ENCODE measurements around the gene SPP2. TPM values are rescaled to one million over a fixed set of nuclear protein-coding genes. Genes with fewer than 3 reads are reported as not detected.

SPP2 gene
- total RNA-seq, 1 experiment from 2014 or later, result not detected

DNA sequence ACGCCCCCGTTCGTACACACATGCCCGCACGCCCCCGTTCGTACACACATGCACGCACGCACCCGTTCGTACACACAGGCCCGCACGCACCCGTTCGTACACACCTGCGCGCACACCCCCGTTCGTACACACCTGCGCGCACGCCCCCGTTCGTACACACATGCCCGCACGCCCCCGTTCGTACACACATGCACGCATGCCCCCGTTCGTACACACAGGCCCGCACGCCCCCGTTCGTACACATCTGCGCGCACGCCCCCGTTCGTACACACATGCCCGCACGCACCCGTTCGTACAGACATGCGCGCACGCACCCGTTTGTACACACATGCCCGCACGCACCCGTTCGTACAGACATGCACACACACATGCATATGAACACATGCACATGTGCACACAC lies 45.7 kb downstream of the SPP2 start:
- ChIA-PET CTCF (no interaction called here), POLR2A (interaction anchor here (0.7 kb wide), 1 partner anchor 135 kb away, joined by 3 read pairs; no protein-coding TSS in a partner anchor)
- intact Hi-C loops (cut with micrococcal nuclease; ENCODE audit: unreplicated experiment), result no loop called here

DNA sequence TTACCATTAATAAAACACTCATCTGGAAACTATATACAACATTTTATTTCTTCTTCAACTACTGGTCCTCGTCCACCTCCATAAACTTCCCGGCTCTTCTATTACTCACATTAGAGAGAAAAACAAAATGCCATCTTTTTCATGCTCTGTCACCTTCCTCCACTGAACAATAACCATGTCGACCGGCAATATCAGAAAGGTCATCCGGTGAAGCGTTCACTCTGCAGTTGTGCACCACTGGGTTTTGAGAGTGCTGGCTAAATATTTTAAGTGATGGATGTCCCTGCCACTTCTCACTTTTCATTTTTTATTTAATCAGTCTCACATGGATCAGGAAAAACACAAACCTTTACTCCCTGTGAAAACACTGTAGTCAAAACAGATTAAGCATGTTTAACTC lies 48.2 kb downstream of the SPP2 start:
- in situ Hi-C loops (cut with HindIII; ENCODE audit: low pct_unique_long_range_greater_than_20kb, low sequenced_read_pairs), result no loop called here
- no peak for DNase-seq (ENCODE audit: low read depth, low spot score)

More for the DNA sequence above, 45.7 kb downstream of the SPP2 start:
- DNase-seq (ENCODE audit: low read depth, low spot score), result no peak
- in situ Hi-C loops (cut with HindIII; ENCODE audit: low pct_unique_long_range_greater_than_20kb, low sequenced_read_pairs), result no loop called here
- TF ChIP-seq TCF7L2 (IDR thresholded peaks at IDR 0.05; ENCODE audit: low read depth, low read length), result no peak
- TF ChIP-seq CTCF (IDR thresholded peaks at IDR 0.05), result no peak
- no peak for TF ChIP-seq REST (IDR thresholded peaks at IDR 0.05; ENCODE audit: insufficient read depth in 1 of 2, low read depth in 2 of 2, low read length in 1 of 2)
- TF ChIP-seq SIN3A (IDR thresholded peaks at IDR 0.05; ENCODE audit: borderline replicate concordance, insufficient read depth, low read depth, low read length), result no peak
- TF ChIP-seq POLR2AphosphoS5 (IDR thresholded peaks at IDR 0.05; ENCODE audit: low read depth, low read length), result no peak
- Histone ChIP-seq H3K36me3 (ENCODE audit: control insufficient read depth, insufficient read depth, low read length) (no peaks in the 10 kb centered on the region), H3K9me3 (ENCODE audit: control insufficient read depth, insufficient read depth, low read depth, low read length) (no peaks in the 10 kb centered on the region), H3K27ac (ENCODE audit: low read length) (no peak overlapping the region), H3K4me3 (ENCODE audit: low read depth in 2 of 2, low read length in 2 of 2) (no peak overlapping the region), H3K27me3 (ENCODE audit: control insufficient read depth, insufficient read depth, low read length) (no peaks in the 10 kb centered on the region), H3K4me1 (ENCODE audit: control insufficient read depth, insufficient read depth, low read length) (peaks cover 13% of the 10 kb centered on the region)
- no TSS peak for BruUV-seq (replicated peaks)
- ATAC-seq, result no peak

More for the DNA sequence above, 48.2 kb downstream of the SPP2 start:
- Histone ChIP-seq H3K27ac (ENCODE audit: low read length) (no peak overlapping the region), H3K9me3 (ENCODE audit: control insufficient read depth, insufficient read depth, low read depth, low read length) (no peaks in the 10 kb centered on the region), H3K4me3 (ENCODE audit: low read depth in 2 of 2, low read length in 2 of 2) (no peak overlapping the region), H3K27me3 (ENCODE audit: control insufficient read depth, insufficient read depth, low read length) (no peaks in the 10 kb centered on the region), H3K4me1 (ENCODE audit: control insufficient read depth, insufficient read depth, low read length) (no peaks in the 10 kb centered on the region), H3K36me3 (ENCODE audit: control insufficient read depth, insufficient read depth, low read length) (no peaks in the 10 kb centered on the region)
- no peak for ATAC-seq
- CTCF ChIA-PET, result no interaction called here
- intact Hi-C loops (cut with micrococcal nuclease; ENCODE audit: unreplicated experiment), result no loop called here
- BruUV-seq (replicated peaks), result no TSS peak
- POLR2A ChIA-PET, result no interaction called here
- TF ChIP-seq TCF7L2 (IDR thresholded peaks at IDR 0.05; ENCODE audit: low read depth, low read length), result no peak
- TF ChIP-seq REST (IDR thresholded peaks at IDR 0.05; ENCODE audit: insufficient read depth in 1 of 2, low read depth in 2 of 2, low read length in 1 of 2), result no peak
- no peak for TF ChIP-seq POLR2AphosphoS5 (IDR thresholded peaks at IDR 0.05; ENCODE audit: low read depth, low read length)
- no peak for TF ChIP-seq SIN3A (IDR thresholded peaks at IDR 0.05; ENCODE audit: borderline replicate concordance, insufficient read depth, low read depth, low read length)
- TF ChIP-seq CTCF (IDR thresholded peaks at IDR 0.05), result no peak
